SKM-1 (cell line): Measurements from ENCODE around the gene KIFC3.
A peak's percentile ranks its signal among the peaks of the same experiment; 100 is the strongest.
"Not testable (repeated sequence)": the region's sequence is repeated elsewhere in the genome, so short reads cannot be mapped to it uniquely, and the experiment has no call there.

Experiments
- DNase-seq: peaks from one replicate; lab custom pipeline; 2025; ENCODE audit not compliant: unreplicated experiment; lab: John Stamatoyannopoulos, UW

KIFC3 gene

DNA sequence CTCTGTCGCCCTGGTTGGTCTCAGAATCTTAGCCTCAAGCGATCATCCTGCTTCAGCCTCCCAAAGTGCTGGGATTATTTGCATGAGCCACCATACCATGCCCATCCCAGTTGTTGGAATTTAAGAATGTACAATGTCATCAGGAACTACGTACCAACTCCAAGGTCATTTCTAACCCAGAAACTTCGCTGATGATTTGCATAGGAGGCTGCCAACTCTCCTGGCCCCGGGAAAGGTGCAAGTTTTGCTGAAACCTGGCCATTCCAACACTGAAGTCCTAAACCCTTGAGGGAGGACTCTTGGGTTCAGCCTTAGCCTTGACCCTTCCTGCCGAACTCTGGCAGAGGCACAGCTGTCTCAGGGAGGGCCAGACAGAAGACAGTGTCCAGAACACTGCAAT is 2.9 kb upstream of the KIFC3 start:
- no peak for DNase-seq

DNA sequence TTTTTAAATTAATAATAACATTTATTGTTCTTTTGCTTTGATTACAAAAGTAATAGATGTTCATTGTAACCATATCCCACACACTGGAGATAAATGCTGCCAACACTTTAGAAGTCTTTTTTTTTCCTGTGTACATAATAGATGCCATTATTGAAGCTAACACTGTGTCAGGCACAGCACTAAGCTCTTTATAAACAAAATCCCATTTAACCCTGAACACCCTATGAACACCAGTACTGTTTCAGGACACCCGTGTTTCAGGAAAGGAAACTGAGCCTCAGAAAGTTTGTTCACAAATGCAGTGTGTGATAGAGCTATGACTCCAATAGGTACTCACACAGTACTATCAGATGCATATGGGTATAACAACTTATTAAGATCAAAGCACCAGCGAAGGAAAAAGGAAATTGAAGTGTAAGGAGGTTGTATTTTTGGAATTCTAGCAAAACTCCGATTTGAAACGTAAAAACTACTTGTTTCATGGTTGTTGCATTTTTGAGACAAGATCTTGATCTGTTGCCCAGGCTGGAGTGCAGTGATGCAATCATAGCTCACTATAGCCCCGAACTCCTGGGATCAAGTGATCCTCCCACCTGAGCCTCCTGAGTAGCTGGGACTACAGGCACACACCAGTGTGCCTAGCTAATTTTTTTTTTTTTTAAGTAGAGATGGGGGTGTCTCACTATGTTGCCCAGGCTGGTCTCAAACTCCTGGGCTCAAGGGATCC is 2.0 kb upstream of the KIFC3 start:
- no peak for DNase-seq

DNA sequence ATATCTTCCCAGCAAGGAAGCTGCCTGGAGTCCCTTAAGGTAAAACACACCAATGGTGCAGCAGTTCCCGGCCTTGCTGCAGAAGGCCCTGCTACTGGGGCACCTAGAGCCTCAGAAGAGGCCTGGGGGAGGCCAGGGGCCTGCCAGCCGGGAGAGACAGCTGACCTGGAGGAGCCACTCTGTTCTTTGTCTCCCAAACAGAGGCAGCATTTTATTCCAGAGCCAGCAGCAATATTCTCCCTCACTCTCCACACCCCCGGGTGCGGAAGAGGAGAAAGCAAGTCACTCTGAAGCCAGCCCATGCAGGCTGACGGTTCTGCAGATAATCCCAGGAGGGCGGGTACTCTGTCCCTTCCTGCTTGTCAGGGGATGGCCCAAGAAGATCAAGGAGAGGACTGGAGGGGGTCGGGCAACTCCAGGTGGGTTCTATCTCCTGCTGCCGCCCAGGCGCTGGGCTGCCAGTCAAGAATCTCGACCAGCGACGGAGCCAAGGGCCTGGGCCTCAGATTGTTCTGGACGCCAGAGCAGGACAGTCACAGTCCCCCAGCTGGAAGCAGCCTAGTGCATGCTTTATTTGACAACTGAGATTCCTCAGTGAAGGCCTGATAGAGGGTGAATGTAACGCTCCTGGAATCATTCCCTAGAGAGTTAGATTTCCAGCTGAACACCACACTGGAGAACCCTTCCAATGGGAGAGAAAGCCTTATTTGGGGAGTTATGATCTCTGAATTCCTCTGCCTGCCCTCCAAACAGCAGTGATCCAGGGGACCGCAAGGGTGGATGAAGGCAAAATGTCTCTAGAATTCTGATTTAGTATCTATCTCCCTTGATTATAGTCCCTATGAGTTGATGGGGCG is 1.1 kb upstream of the KIFC3 start:
- no peak for DNase-seq

DNA sequence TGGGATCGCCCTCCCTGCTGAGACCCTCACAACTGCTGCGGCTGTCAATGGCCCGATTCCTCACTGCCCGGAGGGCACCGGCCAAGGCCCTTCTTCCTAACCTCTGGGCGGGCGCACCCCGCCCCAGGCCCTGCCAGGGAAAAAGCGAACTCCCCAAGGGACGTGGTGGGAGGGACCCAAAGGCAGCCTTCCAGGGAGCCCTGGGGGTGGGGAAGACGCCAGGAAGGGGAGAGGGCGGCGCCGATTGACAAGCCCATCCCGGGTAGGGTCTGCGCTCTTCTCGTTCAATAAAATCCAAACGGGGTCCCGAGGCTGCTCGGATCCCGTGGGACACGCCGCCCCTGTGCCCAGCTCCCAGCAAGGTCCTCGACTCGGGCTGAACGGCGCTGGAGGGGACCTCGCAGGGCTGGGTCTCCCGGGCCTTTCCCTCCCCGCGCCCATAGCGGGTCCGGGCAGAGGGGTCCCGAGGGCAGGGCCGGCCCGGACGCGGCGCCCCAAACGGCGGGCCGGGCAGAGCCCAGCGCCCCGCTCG is 416 bp downstream of the KIFC3 start:
- DNase-seq = no peak

DNA sequence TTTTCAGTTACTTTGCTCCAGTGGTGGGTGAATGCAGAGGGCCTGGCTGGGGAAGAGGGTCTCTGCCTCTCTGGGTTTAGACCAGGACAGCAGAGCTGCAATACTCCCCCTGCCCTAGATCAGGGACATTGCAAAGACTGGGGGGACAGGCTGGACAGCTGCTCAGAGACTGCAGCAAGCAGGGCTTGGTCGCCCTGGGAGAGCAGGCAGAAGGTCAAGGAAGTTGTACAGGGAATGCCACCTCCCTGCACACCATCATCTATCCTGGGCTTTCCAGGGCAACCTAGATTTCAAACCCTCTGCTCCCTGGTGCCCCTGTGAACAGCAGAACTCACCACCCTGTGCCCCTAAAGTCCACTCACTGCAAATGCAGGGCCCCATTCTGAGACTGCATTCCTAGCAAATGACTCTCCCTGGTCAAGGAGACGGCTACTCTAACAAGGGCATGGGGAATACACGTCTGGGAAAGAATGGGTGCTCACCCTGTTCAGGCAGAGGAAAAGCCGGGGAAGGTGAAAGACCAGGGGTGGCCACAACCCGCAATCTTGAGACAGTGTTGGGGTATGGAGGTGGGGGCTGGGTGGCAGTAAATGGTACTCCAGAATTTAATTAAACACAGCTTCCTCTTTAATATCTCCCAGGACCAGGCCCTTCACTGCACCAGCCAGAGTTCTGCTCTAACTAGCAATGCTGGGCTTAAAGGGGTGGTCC is 1.0 kb downstream of the KIFC3 start:
- peak; percentile 3 for DNase-seq

DNA sequence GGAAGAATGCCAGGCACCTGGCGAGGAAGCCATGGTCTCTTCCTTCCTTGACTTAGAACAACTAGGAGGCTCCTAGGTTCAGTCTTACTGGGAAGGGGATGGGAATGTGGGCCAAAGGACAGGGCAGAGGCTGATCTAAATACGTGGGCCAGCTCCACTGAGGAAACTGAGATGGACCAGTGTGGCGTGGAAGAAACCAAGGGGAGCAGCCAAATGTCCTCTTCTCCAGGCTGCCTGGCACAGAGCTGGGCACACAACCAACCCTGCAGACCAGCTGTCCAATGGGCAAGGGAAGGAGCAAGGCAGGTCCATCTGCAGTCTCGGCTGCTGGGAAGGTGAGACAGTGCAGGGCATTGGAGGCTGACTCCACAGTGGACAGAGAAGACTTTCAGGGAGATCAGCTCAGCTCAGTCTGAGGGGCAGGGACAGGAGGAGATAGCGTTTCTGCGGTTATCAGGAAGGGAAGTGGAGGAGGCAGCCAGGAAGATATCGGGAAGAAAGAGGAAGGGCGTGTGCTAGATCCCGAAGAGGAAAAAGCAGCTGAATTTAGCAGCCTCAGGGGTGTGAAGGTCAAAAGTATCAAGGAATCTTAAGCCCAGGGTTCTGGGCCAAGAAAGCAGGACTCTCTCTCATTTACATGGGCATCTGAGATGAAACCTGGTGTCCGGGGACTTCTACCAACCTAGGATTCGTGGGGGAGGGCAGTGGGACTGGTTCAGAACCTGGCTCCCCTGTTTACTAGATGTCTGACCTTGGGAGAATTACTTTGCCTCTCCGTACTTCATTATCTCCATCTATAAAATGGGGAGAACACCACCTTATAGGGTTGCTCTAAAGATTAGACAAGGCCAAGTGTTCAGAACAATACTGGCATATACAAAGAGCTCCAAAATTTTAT is 1.8 kb downstream of the KIFC3 start:
- no peak for DNase-seq

DNA sequence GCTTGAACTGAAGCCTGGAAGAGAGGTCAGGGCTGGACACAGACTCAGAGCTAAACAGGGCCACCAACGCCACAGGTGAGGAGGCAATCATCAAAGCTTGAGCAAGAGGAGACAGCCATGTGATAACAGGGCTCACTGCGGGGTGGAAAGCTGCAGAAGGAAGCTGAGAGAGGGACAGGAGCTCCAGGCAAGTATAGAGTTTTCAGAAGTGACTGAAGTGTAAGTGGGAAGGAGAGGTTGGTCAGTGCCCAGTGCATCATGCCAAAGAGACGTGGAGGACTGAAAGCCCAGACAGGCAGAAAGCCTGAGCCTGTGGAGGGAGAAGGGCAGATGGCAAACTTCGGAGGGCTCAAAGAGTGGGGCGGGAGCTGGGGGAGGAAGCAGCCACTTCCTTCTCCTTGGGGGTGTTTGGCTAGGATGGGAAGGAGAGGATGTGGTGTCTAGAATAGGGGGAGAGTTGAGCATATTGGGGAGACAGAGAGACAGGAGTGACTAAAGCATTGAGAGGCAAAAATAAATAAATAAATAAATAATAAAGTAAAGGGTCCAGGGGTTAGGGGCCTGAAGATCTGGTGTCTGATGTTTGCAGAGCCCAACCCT is 2.6 kb downstream of the KIFC3 start:
- peak; percentile 43 for DNase-seq

DNA sequence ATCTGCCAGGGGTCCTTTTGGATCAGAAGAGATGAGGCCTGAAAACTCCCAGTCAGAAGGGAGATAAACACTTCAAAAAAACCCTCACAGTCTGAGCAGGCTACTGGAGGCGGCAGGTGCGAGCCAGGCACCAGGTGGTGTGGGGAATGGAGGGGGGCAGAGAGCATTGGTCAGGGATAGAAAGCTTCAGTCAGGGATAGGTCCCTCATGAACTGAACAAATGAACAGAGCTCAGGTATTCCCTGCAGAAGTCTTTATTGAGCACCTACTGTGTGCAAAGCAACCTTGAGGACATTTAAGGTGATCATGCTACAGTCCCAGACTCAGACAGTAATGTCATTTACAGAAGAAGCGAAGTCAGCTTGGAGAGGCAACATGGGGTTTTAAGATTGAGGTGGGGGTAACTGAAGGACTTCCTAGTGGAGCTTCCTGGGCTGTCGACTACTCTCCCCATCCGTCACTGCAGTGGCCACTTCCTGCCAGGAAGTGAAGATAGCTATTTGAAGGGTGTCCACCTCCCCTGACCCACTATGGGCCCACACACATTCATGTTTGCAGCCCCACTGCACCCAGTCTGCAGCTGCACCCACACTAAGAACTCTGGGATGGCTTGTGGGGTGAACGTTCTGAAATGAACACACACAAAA is 3.2 kb downstream of the KIFC3 start:
- no peak for DNase-seq

DNA sequence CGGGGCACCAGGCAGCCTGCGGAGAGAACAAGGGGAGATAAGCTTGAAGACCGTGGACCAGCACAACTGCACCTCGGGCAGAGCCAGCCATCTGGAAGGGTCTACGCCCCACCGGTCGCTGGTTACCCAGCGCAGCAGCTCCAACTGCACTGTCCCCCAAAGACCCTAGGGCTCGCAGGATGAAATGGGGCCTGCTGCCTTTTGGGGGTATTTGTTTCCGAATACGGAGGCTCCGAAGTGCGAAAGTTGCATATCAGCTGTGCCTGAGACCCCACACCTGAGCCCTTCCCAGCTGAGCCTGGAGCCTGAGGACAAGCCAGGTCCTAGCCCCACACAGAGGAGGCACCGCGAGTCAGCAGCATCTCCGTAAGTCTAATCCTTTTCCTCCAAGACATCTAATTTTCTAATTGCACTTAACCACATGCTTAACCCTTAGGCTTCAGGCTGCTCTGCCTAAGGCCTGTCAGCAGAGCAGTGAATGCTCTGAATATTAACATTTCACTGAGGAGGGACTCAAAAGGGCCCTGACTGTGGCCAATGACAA is 4.0 kb downstream of the KIFC3 start:
- no peak for DNase-seq

DNA sequence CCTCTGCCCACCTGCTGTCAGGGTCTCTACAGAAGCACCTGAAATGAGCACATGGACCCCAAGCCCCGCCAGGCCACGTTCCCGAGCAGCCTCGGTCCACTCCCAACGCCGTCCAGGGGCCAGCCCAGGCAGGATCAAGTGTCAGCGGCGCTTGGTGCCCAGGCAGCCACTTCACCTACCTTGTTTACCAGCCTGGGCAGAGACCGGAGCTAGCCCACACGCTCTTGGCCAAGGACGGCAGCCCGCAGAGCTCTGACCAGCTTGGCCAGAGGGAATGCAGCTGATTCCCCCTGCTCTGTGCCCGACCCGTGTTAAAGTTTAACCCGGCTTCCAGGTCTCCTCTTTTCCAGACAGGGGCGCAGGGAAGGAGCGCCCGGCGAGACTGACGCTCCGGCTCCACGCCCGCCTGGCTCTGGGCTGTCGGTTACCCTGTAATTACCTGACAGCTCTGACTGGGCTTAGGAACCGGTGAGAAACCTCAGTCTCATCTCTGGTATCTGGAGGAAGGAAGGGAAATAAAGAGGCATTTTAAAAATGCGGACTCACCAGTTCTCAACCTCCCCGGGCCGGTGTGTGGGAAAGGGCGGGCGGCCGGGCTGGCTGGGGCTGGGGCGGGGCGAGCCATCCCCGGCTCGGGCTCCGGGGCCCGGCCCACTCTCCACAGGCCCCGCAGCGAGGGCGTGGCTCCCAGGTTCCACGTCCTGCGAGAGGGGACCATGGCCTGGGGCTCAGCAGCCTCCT is 4.6 kb downstream of the KIFC3 start:
- no peak for DNase-seq

DNA sequence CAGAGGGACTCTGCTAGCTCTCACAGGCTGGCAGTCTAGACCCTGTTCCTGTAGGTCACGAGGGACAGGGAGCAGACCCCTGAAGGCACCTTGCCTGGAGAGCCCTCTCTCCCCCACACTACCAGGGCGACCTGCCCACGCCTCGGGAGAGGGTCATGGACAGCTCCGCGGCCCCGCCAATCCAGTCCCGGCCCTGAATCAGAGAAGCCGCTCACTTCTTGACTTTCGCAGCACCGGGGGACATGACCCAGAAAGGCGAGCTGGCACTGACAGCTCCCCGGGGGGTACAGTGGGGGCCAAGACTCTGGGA is 5.1 kb downstream of the KIFC3 start:
- no peak for DNase-seq

DNA sequence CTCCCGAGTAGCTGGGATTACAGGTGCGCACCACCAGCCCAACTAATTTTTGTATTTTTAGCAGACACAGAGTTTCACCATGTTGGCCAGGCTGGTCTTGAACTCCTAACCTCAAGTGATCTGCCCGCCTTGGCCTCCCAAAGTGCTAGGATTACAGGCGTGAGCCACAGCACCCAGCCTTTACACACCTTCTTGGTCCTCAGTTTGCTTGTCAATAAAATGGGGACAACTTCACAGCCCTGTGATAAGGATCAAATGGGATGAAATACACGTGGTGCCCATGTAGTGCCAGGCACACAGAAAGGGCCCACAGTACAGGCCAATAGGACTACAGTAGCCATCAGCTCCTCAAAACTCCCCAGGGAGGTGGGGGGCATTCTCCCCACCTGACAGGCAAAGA is 6.3 kb downstream of the KIFC3 start:
- DNase-seq = not testable (repeated sequence)

DNA sequence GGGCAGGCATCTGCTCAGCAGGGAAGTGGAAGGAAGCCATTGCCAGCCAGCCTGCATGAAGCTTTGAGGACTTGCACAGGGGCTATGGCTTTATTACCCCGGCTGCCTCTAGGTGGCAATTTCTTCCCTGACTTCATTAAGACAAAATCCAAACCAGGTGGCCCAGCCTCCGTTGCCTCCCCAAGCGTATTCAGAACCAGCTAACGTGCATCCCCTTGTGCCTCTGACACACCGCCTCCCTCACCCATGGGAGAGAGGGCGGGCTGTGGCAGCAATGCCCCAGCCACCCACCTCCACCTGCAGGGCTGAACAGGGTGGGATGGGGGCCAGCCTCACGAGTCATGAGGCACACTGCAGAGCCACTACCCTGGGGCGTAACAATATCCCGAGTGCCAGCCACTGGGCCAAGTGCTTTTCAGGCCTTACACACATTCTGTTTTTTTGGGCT is 6.8 kb downstream of the KIFC3 start:
- peak; percentile 21 for DNase-seq

DNA sequence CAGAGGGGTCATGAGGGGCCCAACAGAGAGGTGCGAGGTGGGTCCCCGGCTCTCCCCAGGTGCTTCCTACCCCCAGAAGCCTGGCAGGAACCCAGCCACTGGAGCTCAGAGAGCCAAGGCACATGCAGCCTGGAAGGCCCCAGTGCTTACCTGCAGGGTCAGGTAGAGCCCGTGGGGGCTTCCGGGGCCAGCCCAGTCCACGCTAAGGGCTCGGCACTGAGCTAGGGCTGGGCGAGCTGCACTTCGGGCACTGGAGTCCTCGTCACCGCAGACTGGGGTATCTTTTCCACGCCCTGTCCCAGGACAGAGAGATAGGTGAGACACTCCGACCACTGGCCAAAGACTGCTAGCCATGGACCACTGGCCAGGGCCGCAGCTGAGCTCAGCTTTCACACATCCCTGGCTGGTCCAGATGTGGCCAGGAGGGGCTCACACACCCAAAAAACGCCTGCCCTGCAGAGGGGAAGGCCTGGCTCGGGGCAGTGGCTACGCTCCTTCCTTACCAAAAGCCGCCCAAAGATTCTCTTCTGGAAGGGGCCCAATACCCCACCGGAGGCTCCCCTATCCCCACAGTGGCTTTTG is 7.4 kb downstream of the KIFC3 start:
- DNase-seq = no peak

DNA sequence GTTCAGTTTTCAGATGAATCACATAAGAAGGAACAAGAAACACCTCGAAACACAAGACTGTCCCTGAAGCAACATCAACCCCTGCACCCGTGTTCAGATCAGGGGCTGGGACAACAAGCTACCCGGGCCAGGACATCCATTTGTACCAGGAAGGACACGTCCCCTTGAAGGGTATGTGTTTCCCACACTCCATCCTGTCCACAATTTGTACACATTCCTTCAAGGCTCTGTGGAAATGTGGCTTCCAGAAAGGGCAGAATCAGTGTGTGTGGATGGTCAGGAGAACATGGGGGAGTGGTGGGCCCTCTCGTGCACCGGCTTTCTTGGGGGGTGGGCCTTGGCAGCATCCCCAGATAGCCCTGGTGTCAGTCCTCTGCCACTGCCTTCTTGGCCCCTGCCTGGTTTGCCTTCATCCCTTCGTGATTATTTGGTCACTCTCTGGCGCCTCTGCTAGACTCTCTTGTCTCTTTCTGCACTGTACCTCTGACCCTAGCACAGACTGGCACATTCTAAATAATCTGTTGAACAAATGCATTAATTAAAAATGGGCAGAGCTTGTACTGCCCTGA is 10.3 kb downstream of the KIFC3 start:
- no peak for DNase-seq

DNA sequence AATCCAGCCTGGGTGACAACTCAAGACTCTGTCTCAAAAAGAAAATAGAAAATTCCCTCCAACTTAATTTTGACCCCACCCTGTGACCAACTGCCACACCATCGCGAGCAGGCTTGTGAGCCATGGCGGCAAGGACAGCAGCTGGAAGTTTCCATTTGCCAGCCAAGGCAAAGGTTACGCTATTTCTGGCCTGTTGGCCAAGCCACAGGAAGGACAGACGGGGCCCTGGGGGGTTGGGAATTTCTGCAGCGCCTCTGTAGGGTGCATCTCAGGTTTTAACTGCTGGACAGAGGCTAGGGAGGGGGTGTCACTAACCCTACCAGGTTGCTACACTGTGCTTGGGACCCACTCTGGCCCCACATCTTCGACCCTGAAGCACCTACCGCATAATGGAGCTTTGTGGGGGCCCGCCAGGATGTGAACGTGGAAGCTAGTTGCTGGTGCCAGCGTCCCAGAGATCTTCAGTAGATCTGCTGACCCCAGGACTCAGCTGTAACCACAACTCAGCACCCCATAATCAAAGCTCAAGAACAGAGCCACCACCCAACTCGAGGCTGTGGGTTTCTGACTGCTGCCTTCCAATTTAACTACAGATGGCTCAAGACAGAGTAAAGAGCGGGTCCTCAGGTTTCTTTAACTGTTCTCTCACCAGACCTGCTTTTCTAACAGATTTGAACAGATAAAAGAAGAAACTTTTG is 10.9 kb downstream of the KIFC3 start:
- DNase-seq = no peak

DNA sequence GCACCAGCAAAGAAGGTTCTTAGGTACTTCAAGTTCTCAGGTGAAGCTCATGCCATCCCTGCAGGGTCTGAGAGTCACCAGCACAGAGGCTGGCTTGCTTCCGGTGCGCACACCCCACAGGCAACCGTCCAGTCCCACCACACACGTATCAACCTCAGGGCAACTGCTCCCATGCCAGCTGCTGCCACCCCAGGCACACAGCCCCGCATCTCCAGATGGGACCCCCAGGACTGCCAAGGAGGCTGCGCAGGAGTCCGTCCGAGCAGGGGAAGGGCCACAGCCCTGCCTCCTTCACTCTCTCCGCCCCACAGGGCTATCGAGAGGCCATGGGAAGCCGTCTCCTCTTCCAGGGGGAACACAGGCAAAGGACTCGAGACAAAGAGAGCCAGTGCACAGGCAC is 13.3 kb downstream of the KIFC3 start:
- no peak for DNase-seq
